Keratinocyte (primary cell): Measurements from ENCODE around the gene EGFR. TPM values are rescaled to one million over a fixed set of nuclear protein-coding genes. Genes with fewer than 3 reads are reported as not detected.

Source experiments
- DNase-seq: peaks from one replicate; pipeline ENCODE4 v3.0.0-alpha.2; 2011; ENCODE audit warnings: low read depth, missing footprints, low spot score
- FAIRE-seq: peaks from 2 replicates; lab custom pipeline; 2011; peaks lifted over from hg19 to GRCh38; lab: Jason Lieb, UNC
- H2AFZ ChIP-seq: 2 replicates; pipeline ENCODE4 v1.6.0; 2012; ENCODE audit warnings: low read length, control low read depth, inconsistent platforms; ENCODE audit not compliant: control insufficient read depth
- H3K27ac ChIP-seq: 2 replicates; pipeline ENCODE4 v1.5.1; 2011; ENCODE audit warnings: low read length; ENCODE audit not compliant: control insufficient read depth, insufficient read depth
- H3K27me3 ChIP-seq: 3 replicates; pipeline ENCODE4 v1.6.0; 2011; ENCODE audit warnings: low read length; ENCODE audit not compliant: control insufficient read depth, insufficient read depth; ENCODE audit errors: extremely low read depth
- H3K36me3 ChIP-seq, 2 experiments: 2 replicates in 1 of 2; 3 replicates in 1 of 2; pipeline ENCODE4 v1.5.1; 2011; ENCODE audit warnings: low read length in 2 of 2, mild to moderate bottlenecking in 1 of 2; ENCODE audit not compliant: control insufficient read depth in 2 of 2, insufficient read depth in 2 of 2; ENCODE audit errors: extremely low read depth in 1 of 2
- H3K4me1 ChIP-seq: 3 replicates; pipeline ENCODE4 v1.5.1; 2011; ENCODE audit warnings: low read length; ENCODE audit not compliant: control insufficient read depth, insufficient read depth; ENCODE audit errors: extremely low read depth
- H3K4me2 ChIP-seq: 3 replicates; pipeline ENCODE4 v1.6.0; 2011; ENCODE audit warnings: low read depth, low read length; ENCODE audit not compliant: control insufficient read depth, insufficient read depth; ENCODE audit errors: extremely low read depth
- H3K4me3 ChIP-seq, 3 experiments: fragments of 200-600 bp in 1 of 3; sonication (generic) in 1 of 3; 2 replicates in 2 of 3; 3 replicates in 1 of 3; pipeline ENCODE4 v1.5.1; 2011 to 2016; ENCODE audit warnings: low read length in 3 of 3, mild to moderate bottlenecking in 3 of 3, control low read depth in 2 of 3, inconsistent platforms in 1 of 3, low read depth in 1 of 3, mixed read lengths in 1 of 3, mixed run types in 1 of 3, moderate library complexity in 1 of 3; ENCODE audit not compliant: control insufficient read depth in 2 of 3, insufficient read depth in 2 of 3; ENCODE audit errors: extremely low read depth in 1 of 3
- H3K79me2 ChIP-seq: 2 replicates; pipeline ENCODE4 v1.6.0; 2012; ENCODE audit warnings: low read length; ENCODE audit not compliant: control insufficient read depth, insufficient read depth
- H3K9ac ChIP-seq: 3 replicates; pipeline ENCODE4 v1.6.0; 2011; ENCODE audit warnings: low read length; ENCODE audit not compliant: control insufficient read depth, insufficient read depth; ENCODE audit errors: extremely low read depth
- H3K9me1 ChIP-seq: 3 replicates; pipeline ENCODE4 v1.6.0; 2011; ENCODE audit warnings: low read length; ENCODE audit not compliant: control insufficient read depth, insufficient read depth; ENCODE audit errors: extremely low read depth
- H3K9me3 ChIP-seq: 2 replicates; pipeline ENCODE4 v1.5.1; 2012; ENCODE audit warnings: low read depth, low read length; ENCODE audit not compliant: control insufficient read depth
- H4K20me1 ChIP-seq: 3 replicates; pipeline ENCODE4 v1.6.0; 2011; ENCODE audit warnings: low read length; ENCODE audit not compliant: control insufficient read depth, insufficient read depth; ENCODE audit errors: extremely low read depth
- EZH2 ChIP-seq: IDR thresholded peaks from one replicate; pipeline ENCODE4 v1.6.1; 2012; ENCODE audit warnings: inconsistent platforms, mild to moderate bottlenecking, low read length, moderate library complexity
- dilution Hi-C: fragments of 300-500 bp; cut with MboI; formaldehyde crosslinking; loops from one replicate; pipeline ENCODE4 v1.7.0; 2020; ENCODE audit warnings: low sequenced_read_pairs; ENCODE audit not compliant: extremely low pct_ligation_motif_present
- polyA plus RNA-seq, 5 experiments: library from polyadenylated mRNA; depleted of rRNA in 3 of 5; stranded (reverse) in 3 of 5; stranded (forward) in 1 of 5; unstranded in 1 of 5; fragments of >200 nt; gene quantifications; 1 replicate in 1 of 5; 2 replicates in 3 of 5; 3 replicates in 1 of 5; pipeline versions ENCODE4 v1.2.1 to v1.2.3, GENCODE V29; 2011 to 2012; ENCODE audit warnings: missing spikeins in 2 of 5, low read depth in 1 of 5, low replicate concordance in 1 of 5
- TF ChIP-seq, protein P1 (sequence below), 3 experiments: IDR thresholded peaks in 1 of 3; conservative IDR thresholded peaks in 1 of 3; optimal IDR thresholded peaks in 1 of 3; 2 replicates in 2 of 3; 3 replicates in 1 of 3; pipeline versions ENCODE3 to v1.5.1; 2011; ENCODE audit warnings: low read length in 3 of 3, mild to moderate bottlenecking in 3 of 3, moderate library complexity in 2 of 3, control low read depth in 1 of 3, inconsistent platforms in 1 of 3; ENCODE audit not compliant: insufficient read depth in 2 of 3; ENCODE audit errors: extremely low read depth in 1 of 3

EGFR gene
- polyA plus RNA-seq, 1 donor (not counting 4 experiments of a cell fraction or from before 2014, with no cell fraction given): 120 TPM

GRCh38 chr7:55070854-55071253 lies 52.0 kb downstream of the EGFR start:
- DNase-seq: no peak
- TF ChIP-seq, protein P1, sequence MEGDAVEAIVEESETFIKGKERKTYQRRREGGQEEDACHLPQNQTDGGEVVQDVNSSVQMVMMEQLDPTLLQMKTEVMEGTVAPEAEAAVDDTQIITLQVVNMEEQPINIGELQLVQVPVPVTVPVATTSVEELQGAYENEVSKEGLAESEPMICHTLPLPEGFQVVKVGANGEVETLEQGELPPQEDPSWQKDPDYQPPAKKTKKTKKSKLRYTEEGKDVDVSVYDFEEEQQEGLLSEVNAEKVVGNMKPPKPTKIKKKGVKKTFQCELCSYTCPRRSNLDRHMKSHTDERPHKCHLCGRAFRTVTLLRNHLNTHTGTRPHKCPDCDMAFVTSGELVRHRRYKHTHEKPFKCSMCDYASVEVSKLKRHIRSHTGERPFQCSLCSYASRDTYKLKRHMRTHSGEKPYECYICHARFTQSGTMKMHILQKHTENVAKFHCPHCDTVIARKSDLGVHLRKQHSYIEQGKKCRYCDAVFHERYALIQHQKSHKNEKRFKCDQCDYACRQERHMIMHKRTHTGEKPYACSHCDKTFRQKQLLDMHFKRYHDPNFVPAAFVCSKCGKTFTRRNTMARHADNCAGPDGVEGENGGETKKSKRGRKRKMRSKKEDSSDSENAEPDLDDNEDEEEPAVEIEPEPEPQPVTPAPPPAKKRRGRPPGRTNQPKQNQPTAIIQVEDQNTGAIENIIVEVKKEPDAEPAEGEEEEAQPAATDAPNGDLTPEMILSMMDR (optimal IDR thresholded peaks at IDR 0.05 in 1 of 3, IDR thresholded peaks at IDR 0.05 in 1 of 3, conservative IDR thresholded peaks at IDR 0.05 in 1 of 3; ENCODE audit: extremely low read depth in 1 of 3, insufficient read depth in 2 of 3, low read length in 3 of 3): no peak
- TF ChIP-seq EZH2: no peak
- H3K36me3 ChIP-seq: peaks cover 16 to 51% of the 10 kb centered on the region in 2 experiments
- peak overlapping the region; percentile 98 for H3K27ac ChIP-seq
- FAIRE-seq: no peak
- peak overlapping the region; percentile 29 for H3K9ac ChIP-seq
- H3K27me3 ChIP-seq: no peaks in the 10 kb centered on the region
- dilution Hi-C loops: no loop called here
- H3K9me3 ChIP-seq: no peaks in the 10 kb centered on the region
- H2AFZ ChIP-seq: no peak overlapping the region
- no peak overlapping the region for H3K4me2 ChIP-seq
- peaks cover 9% of the 10 kb centered on the region for H3K9me1 ChIP-seq
- H4K20me1 ChIP-seq: no peaks in the 10 kb centered on the region
- no peak overlapping the region for H3K4me3 ChIP-seq
- H3K79me2 ChIP-seq: peaks cover 96% of the 10 kb centered on the region
- peaks cover 85% of the 10 kb centered on the region for H3K4me1 ChIP-seq

DNA sequence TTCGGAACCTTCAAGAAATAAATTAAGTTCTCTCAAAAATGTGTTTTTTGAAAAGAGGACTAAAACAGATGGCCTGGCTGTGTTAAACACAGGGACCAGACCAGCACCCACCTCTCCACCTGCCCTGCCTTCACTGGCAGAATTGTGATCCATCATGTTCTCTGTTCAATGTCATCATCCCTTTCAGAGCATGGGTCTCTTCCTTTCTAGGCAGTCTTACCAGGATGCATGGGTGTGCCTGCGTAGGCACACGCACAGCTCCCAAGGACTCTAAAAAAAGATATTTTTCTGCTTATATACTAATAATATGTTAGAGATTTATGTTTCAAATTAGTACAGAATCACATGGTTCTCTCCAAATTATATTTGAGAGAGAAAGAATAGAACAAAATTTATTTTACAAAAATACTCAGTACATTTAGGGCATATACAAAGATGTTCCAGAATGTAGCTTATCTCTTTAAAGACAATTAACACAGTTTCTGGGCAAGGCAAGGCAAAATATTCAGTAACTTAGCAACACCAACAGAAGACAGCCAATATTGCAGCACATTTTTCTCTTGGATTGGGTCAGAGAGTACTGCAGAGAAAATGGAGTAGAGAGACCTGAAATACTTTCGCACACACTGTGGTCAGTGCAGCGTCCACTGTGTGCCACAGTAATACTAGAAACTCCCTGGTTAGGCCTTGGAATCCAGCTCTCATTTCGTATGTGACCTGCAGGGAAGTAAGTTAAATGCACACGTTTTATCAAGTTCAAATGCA lies 52.8 kb downstream of the EGFR start:
- Histone ChIP-seq H3K27ac (peak overlapping the region; percentile 98), H3K79me2 (peaks cover 96% of the 10 kb centered on the region), H3K9me1 (peaks cover 9% of the 10 kb centered on the region), H4K20me1 (no peaks in the 10 kb centered on the region), H3K4me3 (no peak overlapping the region), H3K36me3 (peaks cover 16 to 59% of the 10 kb centered on the region in 2 experiments), H3K4me1 (peaks cover 83% of the 10 kb centered on the region), H3K9ac (peak overlapping the region; percentile 82), H3K9me3 (no peaks in the 10 kb centered on the region), H3K27me3 (no peaks in the 10 kb centered on the region), H2AFZ (no peak overlapping the region), H3K4me2 (peak overlapping the region; percentile 36)
- DNase-seq (no peak), FAIRE-seq (no peak)
- TF ChIP-seq, protein P1 (optimal IDR thresholded peaks at IDR 0.05 in 1 of 3, IDR thresholded peaks at IDR 0.05 in 1 of 3, conservative IDR thresholded peaks at IDR 0.05 in 1 of 3; ENCODE audit: extremely low read depth in 1 of 3, insufficient read depth in 2 of 3, low read length in 3 of 3): no peak
- no peak for TF ChIP-seq EZH2
- dilution Hi-C loops: no loop called here
